K562 (cell line): Measurements from ENCODE around the gene MCL1. TPM values are rescaled to one million over a fixed set of nuclear protein-coding genes. Genes with fewer than 3 reads are reported as not detected.

Experiments used
- CHD7 ChIP-seq: fragments of 200-600 bp; sonication (generic); IDR thresholded peaks from one replicate; pipeline ENCODE4 v1.6.1; 2012; ENCODE audit warnings: mild to moderate bottlenecking, low read depth, low read length, inconsistent platforms
- GTF2B ChIP-seq: IDR thresholded peaks from 2 replicates; pipeline ENCODE4 v1.6.1; 2011; ENCODE audit not compliant: insufficient read length; ENCODE audit errors: extremely low read depth
- NR2C1 ChIP-seq, 2 experiments: fragments of 450-650 bp; IDR thresholded peaks; 2 replicates each; pipeline ENCODE4 v1.6.1; 2017; ENCODE audit warnings: mild to moderate bottlenecking in 2 of 2, antibody characterized with exemption in 1 of 2, inconsistent platforms in 1 of 2, missing compliant biosample characterization in 1 of 2, missing genetic modification characterization in 1 of 2
- NR2F6 ChIP-seq: fragments of 450-650 bp; formaldehyde crosslinking; IDR thresholded peaks from 2 replicates; pipeline ENCODE4 v1.4.0; 2020; ENCODE audit warnings: mild to moderate bottlenecking
- PPARD ChIP-seq: fragments of 250-450 bp; sonication (Bioruptor Pico); IDR thresholded peaks from 2 replicates; pipeline ENCODE4 v1.8.0; 2022; ENCODE audit warnings: inconsistent platforms, mild to moderate bottlenecking, moderate library complexity
- SMARCA5 ChIP-seq: fragments of 450-650 bp; IDR thresholded peaks from 2 replicates; pipeline ENCODE4 v1.6.1; 2016
- TCF3 ChIP-seq: sonication (generic); formaldehyde crosslinking; IDR thresholded peaks from 2 replicates; pipeline ENCODE4 v1.4.0; 2020; ENCODE audit warnings: mild to moderate bottlenecking, missing genetic modification reagents
- TFAM ChIP-seq: fragments of 250-450 bp; sonication (Bioruptor Pico); conservative IDR thresholded peaks from 2 replicates; pipeline ENCODE4 v1.5.0; 2021; ENCODE audit warnings: mild to moderate bottlenecking, moderate library complexity
- ZBTB5 ChIP-seq: fragments of 450-650 bp; IDR thresholded peaks from 2 replicates; pipeline ENCODE4 v1.6.1; 2017; ENCODE audit warnings: antibody characterized with exemption
- ZNF589 ChIP-seq: fragments of 200-800 bp; sonication (Bioruptor generic); IDR thresholded peaks from 2 replicates; pipeline ENCODE4 v1.6.1; 2016; ENCODE audit warnings: low read depth, missing genetic modification characterization, missing compliant biosample characterization
- polyA plus RNA-seq, 8 experiments: library from polyadenylated mRNA; depleted of rRNA in 4 of 8; stranded (reverse) in 5 of 8; unstranded in 3 of 8; fragments of >200 nt; fragmentation: Nextera tagmentation in 2 of 8; fragmentation: Illumina TruSeq in 1 of 8; extraction: Ambion mirVana in 2 of 8; extraction: Trizol in 1 of 8; gene quantifications; 2 replicates each; pipeline versions ENCODE4 v1.2.1 to v1.2.3, GENCODE V29; 2011 to 2014; ENCODE audit warnings: inconsistent platforms in 1 of 8, missing spikeins in 1 of 8
- total RNA-seq, 7 experiments: library from RNA; depleted of rRNA in 6 of 7; stranded (reverse); fragments of >200 nt in 6 of 7; fragmentation: Illumina TruSeq in 2 of 7; extraction: Trizol in 2 of 7; gene quantifications; 2 replicates each; pipeline versions ENCODE4 v1.2.1 to v1.2.3, GENCODE V29; 2011 to 2021; ENCODE audit warnings: low replicate concordance in 1 of 7

The MCL1 gene
- total and polyA plus RNA-seq, 9 of the 15 experiments (the other 6 are each of a cell fraction or from before 2014, with no cell fraction given), result 27.1 to 224 (median 138) TPM

GRCh38 chr1:150548632-150549495 is 30.5 kb downstream of the MCL1 start, which contains the start of gene ADAMTSL4 (continued):
- TF ChIP-seq ZBTB5 (no peak), TFAM (no peak), ZNF589 (CRISPR knock-in tag) (peak; percentile 74; the same call in 1 of the 2 replicates), TCF3 (CRISPR knock-in tag) (0 out of 2 replicates have a peak, but pooled peaks have one; percentile 3), NR2C1 (IDR thresholded peaks at IDR 0.05) (no peak), NR2C1 (tag; IDR thresholded peaks at IDR 0.05) (0 out of 2 replicates have a peak, but pooled peaks have one; percentile 22), PPARD (CRISPR knock-in tag) (no peak), NR2F6 (no peak), SMARCA5 (no peak), CHD7 (no peak), GTF2B (no peak)
